Measurements from ENCODE around the gene CENPH.

- TF ChIP-seq CTCF (IDR thresholded peaks at IDR 0.05; ENCODE audit: insufficient read depth, low read length, poor library complexity, severe bottlenecking) (no peak), EZH2phosphoT487 (conservative IDR thresholded peaks at IDR 0.05; ENCODE audit: low read length) (no peak)
These were observed 36.5 kb downstream of the CENPH start for GRCh38 chr5:69225860-69226259.
